ENCODE results near the gene PKD1L1.

GRCh38 chr7:47771990-47772360 is 176.3 kb downstream of the PKD1L1 start:
- TF ChIP-seq CTCF (tag by site-specific recombination; IDR thresholded peaks at IDR 0.05) (no peak), PATZ1 (tag by site-specific recombination; IDR thresholded peaks at IDR 0.05) (no peak), ZNF18 (tag by site-specific recombination; IDR thresholded peaks at IDR 0.05) (no peak), MYNN (tag by site-specific recombination; IDR thresholded peaks at IDR 0.05; ENCODE audit: borderline replicate concordance) (no peak), ZNF510 (tag by site-specific recombination; IDR thresholded peaks at IDR 0.05; ENCODE audit: insufficient replicate concordance) (no peak), ZNF19 (tag by site-specific recombination; IDR thresholded peaks at IDR 0.05; ENCODE audit: low read depth) (no peak), ZNF366 (tag by site-specific recombination; conservative IDR thresholded peaks at IDR 0.05) (no peak), ZSCAN4 (tag by site-specific recombination; IDR thresholded peaks at IDR 0.05) (no peak)

Data from HEK293 (cell line).